ENCODE measurements around the gene APEX2.

APEX2 gene

GRCh38 chrX:55028040-55028439, 27.9 kb downstream of the APEX2 start:
- H4K20me1 ChIP-seq (ENCODE audit: low read depth, low read length) = no peaks in the 10 kb centered on the region
- no peak overlapping the region for H3K4me2 ChIP-seq (ENCODE audit: low read depth, low read length, poor library complexity, severe bottlenecking)
- no peaks in the 10 kb centered on the region for H3K27me3 ChIP-seq (ENCODE audit: low read length)
- no peak overlapping the region for H2AFZ ChIP-seq (ENCODE audit: low read depth, low read length, severe bottlenecking)
- H3K79me2 ChIP-seq (ENCODE audit: insufficient read depth, low read length) = no peaks in the 10 kb centered on the region
- TF ChIP-seq CTCF (IDR thresholded peaks at IDR 0.05; ENCODE audit: insufficient read depth, low read length, poor library complexity, severe bottlenecking) = no peak
- TF ChIP-seq EZH2phosphoT487 (conservative IDR thresholded peaks at IDR 0.05; ENCODE audit: low read length) = no peak
- no peaks in the 10 kb centered on the region for H3F3A ChIP-seq (ENCODE audit: insufficient read depth)
- H3K9ac ChIP-seq (ENCODE audit: low read length) = no peak overlapping the region
- H3K27ac ChIP-seq (ENCODE audit: low read depth, low read length) = no peak overlapping the region
- no peaks in the 10 kb centered on the region for H3K9me2 ChIP-seq (replicated peaks; ENCODE audit: insufficient read depth, low read length)
- no peaks in the 10 kb centered on the region for H3K9me3 ChIP-seq (ENCODE audit: insufficient read depth, low read length)
- no peaks in the 10 kb centered on the region for H3K36me3 ChIP-seq (ENCODE audit: low read length)
- H3K4me3 ChIP-seq (ENCODE audit: insufficient read depth, low read length, poor library complexity, severe bottlenecking) = no peak overlapping the region

GRCh38 chrX:55028611-55029010, 28.4 kb downstream of the APEX2 start:
- no peak overlapping the region for H3K27ac ChIP-seq (ENCODE audit: low read depth, low read length)
- H3K79me2 ChIP-seq (ENCODE audit: insufficient read depth, low read length) = no peaks in the 10 kb centered on the region
- H4K20me1 ChIP-seq (ENCODE audit: low read depth, low read length) = no peaks in the 10 kb centered on the region
- TF ChIP-seq CTCF (IDR thresholded peaks at IDR 0.05; ENCODE audit: insufficient read depth, low read length, poor library complexity, severe bottlenecking) (no peak), EZH2phosphoT487 (conservative IDR thresholded peaks at IDR 0.05; ENCODE audit: low read length) (no peak)
- no peaks in the 10 kb centered on the region for H3K9me3 ChIP-seq (ENCODE audit: insufficient read depth, low read length)
- H3F3A ChIP-seq (ENCODE audit: insufficient read depth) = no peaks in the 10 kb centered on the region
- H3K4me3 ChIP-seq (ENCODE audit: insufficient read depth, low read length, poor library complexity, severe bottlenecking) = no peak overlapping the region
- H3K9ac ChIP-seq (ENCODE audit: low read length) = no peak overlapping the region
- H3K9me2 ChIP-seq (replicated peaks; ENCODE audit: insufficient read depth, low read length) = no peaks in the 10 kb centered on the region
- H3K27me3 ChIP-seq (ENCODE audit: low read length) = no peaks in the 10 kb centered on the region
- no peak overlapping the region for H2AFZ ChIP-seq (ENCODE audit: low read depth, low read length, severe bottlenecking)
- H3K36me3 ChIP-seq (ENCODE audit: low read length) = no peaks in the 10 kb centered on the region
- no peak overlapping the region for H3K4me2 ChIP-seq (ENCODE audit: low read depth, low read length, poor library complexity, severe bottlenecking)

- no peak overlapping the region for H3K27ac ChIP-seq (ENCODE audit: low read depth, low read length)
- H3K27me3 ChIP-seq (ENCODE audit: low read length) = no peaks in the 10 kb centered on the region
- no peaks in the 10 kb centered on the region for H3K9me3 ChIP-seq (ENCODE audit: insufficient read depth, low read length)
- H3F3A ChIP-seq (ENCODE audit: insufficient read depth) = no peaks in the 10 kb centered on the region
- H2AFZ ChIP-seq (ENCODE audit: low read depth, low read length, severe bottlenecking) = no peak overlapping the region
- no peak overlapping the region for H3K4me3 ChIP-seq (ENCODE audit: insufficient read depth, low read length, poor library complexity, severe bottlenecking)
- TF ChIP-seq CTCF (IDR thresholded peaks at IDR 0.05; ENCODE audit: insufficient read depth, low read length, poor library complexity, severe bottlenecking) = no peak
- TF ChIP-seq EZH2phosphoT487 (conservative IDR thresholded peaks at IDR 0.05; ENCODE audit: low read length) = no peak
- H4K20me1 ChIP-seq (ENCODE audit: low read depth, low read length) = no peaks in the 10 kb centered on the region
- H3K4me2 ChIP-seq (ENCODE audit: low read depth, low read length, poor library complexity, severe bottlenecking) = no peak overlapping the region
- no peaks in the 10 kb centered on the region for H3K36me3 ChIP-seq (ENCODE audit: low read length)
- H3K9me2 ChIP-seq (replicated peaks; ENCODE audit: insufficient read depth, low read length) = no peaks in the 10 kb centered on the region
- H3K9ac ChIP-seq (ENCODE audit: low read length) = no peak overlapping the region
- no peaks in the 10 kb centered on the region for H3K79me2 ChIP-seq (ENCODE audit: insufficient read depth, low read length)
Measured at GRCh38 chrX:55029291-55029690, 29.1 kb downstream of the APEX2 start.
